Psoas muscle (tissue), 8 donors: Measurements from ENCODE around the gene PCSK2. TPM values are rescaled to one million over a fixed set of nuclear protein-coding genes. Genes with fewer than 3 reads are reported as not detected.

Experiments
- ATAC-seq, 4 donors: fragments of 200-7000 bp; cut with Tn5 transposase; one replicate each; pipeline ENCODE4 v1.9.1; 2020; ENCODE audit warnings: moderate library complexity in 3 of 4, mild to moderate bottlenecking in 2 of 4
- DNase-seq, 2 donors: peaks; one replicate each; pipeline ENCODE4 v3.0.0-alpha.2; 2020
- H3K27ac ChIP-seq: fragments of 200-600 bp; one replicate; pipeline ENCODE4 v1.8.0; 2022
- H3K27me3 ChIP-seq, 3 donors: fragments of 200-600 bp in 1 of 3; one replicate each; pipeline versions ENCODE4 v1.6.1 to v1.8.0; 2013 to 2022; ENCODE audit warnings: low read length in 2 of 3, mild to moderate bottlenecking in 2 of 3, moderate library complexity in 1 of 3; ENCODE audit not compliant: insufficient read depth in 3 of 3
- H3K36me3 ChIP-seq, 2 donors: fragments of 200-600 bp in 1 of 2; one replicate each; pipeline versions ENCODE4 v1.6.1 to v1.8.0; 2013 to 2022; ENCODE audit warnings: low read depth in 1 of 2, mild to moderate bottlenecking in 1 of 2, moderate library complexity in 1 of 2; ENCODE audit not compliant: insufficient read depth in 1 of 2
- H3K4me1 ChIP-seq: fragments of 200-600 bp; one replicate; pipeline ENCODE4 v1.8.0; 2022
- H3K4me3 ChIP-seq: fragments of 200-600 bp; one replicate; pipeline ENCODE4 v1.8.0; 2022; ENCODE audit warnings: mild to moderate bottlenecking
- H3K9me3 ChIP-seq: fragments of 200-600 bp; one replicate; pipeline ENCODE4 v1.8.0; 2022
- WGBS, 3 donors: extraction: QIAGEN DNeasy Blood & Tissue Kit; methylation state at CpG; one replicate each; pipeline versions ENCODE4 v1.1.6 to v1.1.7; 2013; 5-methylcytosine and 5-hydroxymethylcytosine counted together
- intact Hi-C, 2 donors: fragments of 100-400 bp; cut with DNase I; formaldehyde crosslinking; loops; one replicate each; pipeline versions ENCODE4 v1.11.0 to v1.14.2; 2022
- polyA plus RNA-seq, 3 donors: library from polyadenylated mRNA; stranded (reverse); fragments of 200-250 nt; gene quantifications; one replicate each; pipeline ENCODE4 v1.2.3, GENCODE V29; 2013
- total RNA-seq, 4 donors: library from RNA; stranded (reverse); fragmentation: NEBNext Ultra II Directional in 2 of 4; extraction: Animal tissue kit (Norgen Biotek cat#: 25700) in 2 of 4; gene quantifications; one replicate each; pipeline versions ENCODE4 v1.2.1 to v1.2.4, GENCODE V29; 2021 to 2023
- TF ChIP-seq, protein P1 (sequence below): fragments of 200-600 bp; IDR thresholded peaks from one replicate; pipeline ENCODE4 v1.8.0; 2022; ENCODE audit warnings: antibody characterized with exemption
- donor health status: healthy with polysubstance abuse.
- donor health status: DM: no; HTN: no; CAD: no; lungs with moderate emphysema.
- donor health status: Bipolar disorder and iron deficiency.
- donor health status: healthy.
- donor health status: DM: yes; HTN: yes; CAD: no.
- donor health status: DM: no; HTN: no; CAD: no.
- donor health status: DM: no; HTN: no; CAD: no.
- donor health status: DM: yes; HTN: yes; CAD: no.

The PCSK2 gene
- total and polyA plus RNA-seq, 7 donors: 0.01 to 0.26 (median 0.04) TPM; not detected in 3

DNA sequence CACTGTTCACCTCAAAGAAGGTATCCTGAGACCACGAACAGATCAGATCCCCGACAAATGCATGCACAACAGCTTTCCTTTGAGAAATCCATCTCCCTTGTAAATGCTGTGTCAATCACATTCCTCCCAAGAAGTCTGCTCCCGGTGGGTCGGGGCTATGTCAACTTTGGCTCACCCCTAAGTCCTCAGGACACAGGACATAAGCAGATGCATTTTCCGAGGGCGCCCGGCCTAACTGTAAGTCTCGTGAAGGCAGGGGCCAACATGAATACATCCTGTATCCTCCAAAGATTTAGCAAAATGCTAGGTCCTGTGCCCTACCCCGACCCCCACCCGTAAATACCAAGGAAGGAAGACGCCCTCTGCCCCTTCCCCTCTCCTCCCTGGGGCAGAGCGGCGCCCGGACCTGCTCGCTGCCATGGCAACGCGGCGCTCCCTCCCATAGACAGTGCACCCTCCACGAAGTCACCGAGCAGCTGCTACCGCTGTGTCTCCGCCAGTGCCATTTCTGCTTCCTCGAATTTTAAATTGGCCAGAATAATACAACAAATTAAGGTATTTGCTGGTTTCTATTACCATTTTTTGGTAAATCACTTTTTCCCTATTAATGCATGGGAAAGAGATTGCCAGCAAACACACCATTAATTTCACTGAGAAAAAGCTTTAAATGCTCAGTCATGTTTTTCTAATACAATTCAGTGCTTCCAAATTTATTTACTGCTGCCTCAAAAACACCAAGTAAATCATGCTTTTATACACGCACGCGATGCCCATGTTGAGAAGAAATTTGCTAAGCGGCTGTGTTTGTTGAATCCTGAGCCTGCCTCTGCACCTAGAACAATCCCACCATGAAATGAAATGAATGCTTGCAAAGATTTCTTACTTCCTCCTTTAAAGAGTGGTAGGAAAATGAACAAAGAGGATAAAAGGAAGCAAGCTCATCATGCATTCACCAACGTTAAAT lies 100.6 kb downstream of the PCSK2 start:
- intact Hi-C loops: no loop called here
- no peak for DNase-seq
- no peaks in the 10 kb centered on the region for H3K9me3 ChIP-seq
- WGBS, 3 donors: 13 to 19% (median 17%) methylated on average over 28 of the region's 28 CpGs
- no peaks in the 10 kb centered on the region for H3K4me1 ChIP-seq
- no peak overlapping the region for H3K4me3 ChIP-seq
- TF ChIP-seq, protein P1, sequence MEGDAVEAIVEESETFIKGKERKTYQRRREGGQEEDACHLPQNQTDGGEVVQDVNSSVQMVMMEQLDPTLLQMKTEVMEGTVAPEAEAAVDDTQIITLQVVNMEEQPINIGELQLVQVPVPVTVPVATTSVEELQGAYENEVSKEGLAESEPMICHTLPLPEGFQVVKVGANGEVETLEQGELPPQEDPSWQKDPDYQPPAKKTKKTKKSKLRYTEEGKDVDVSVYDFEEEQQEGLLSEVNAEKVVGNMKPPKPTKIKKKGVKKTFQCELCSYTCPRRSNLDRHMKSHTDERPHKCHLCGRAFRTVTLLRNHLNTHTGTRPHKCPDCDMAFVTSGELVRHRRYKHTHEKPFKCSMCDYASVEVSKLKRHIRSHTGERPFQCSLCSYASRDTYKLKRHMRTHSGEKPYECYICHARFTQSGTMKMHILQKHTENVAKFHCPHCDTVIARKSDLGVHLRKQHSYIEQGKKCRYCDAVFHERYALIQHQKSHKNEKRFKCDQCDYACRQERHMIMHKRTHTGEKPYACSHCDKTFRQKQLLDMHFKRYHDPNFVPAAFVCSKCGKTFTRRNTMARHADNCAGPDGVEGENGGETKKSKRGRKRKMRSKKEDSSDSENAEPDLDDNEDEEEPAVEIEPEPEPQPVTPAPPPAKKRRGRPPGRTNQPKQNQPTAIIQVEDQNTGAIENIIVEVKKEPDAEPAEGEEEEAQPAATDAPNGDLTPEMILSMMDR: no peak
- no peak overlapping the region for H3K27ac ChIP-seq
- H3K27me3 ChIP-seq: peaks cover 0 to 3% (median 1%) of the 10 kb centered on the region in 3 donors
- no peak for ATAC-seq
- H3K36me3 ChIP-seq: no peaks in the 10 kb centered on the region

DNA sequence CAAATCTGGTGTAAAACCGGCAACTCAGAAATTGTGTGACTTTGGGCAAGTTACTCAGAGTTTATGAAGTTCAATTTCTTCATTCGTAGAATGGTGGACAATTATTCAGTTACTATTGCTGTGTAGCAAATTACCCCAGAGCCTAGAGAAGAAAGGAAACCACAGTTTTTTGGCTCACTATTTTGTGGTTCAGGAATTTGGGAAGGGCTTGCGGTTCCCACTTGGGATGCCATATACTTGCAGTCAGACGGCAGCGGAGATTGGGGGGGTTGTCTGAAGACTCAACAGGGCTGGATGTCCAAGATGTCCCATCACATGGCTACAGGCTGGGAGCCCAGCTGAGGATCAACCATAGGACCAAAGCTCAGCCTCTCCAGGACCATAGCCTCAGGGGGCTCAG lies 108.1 kb downstream of the PCSK2 start:
- Histone ChIP-seq H3K27me3 (no peaks in the 10 kb centered on the region), H3K36me3 (no peaks in the 10 kb centered on the region), H3K4me1 (no peaks in the 10 kb centered on the region), H3K27ac (no peak overlapping the region), H3K4me3 (no peak overlapping the region), H3K9me3 (no peaks in the 10 kb centered on the region)
- DNase-seq (no peak), ATAC-seq (no peak)
- WGBS, 3 donors: 67 to 78% (median 68%) methylated on average over 5 of the region's 5 CpGs
- TF ChIP-seq, protein P1: no peak
- intact Hi-C loops: loop anchor here in 1 of 2 donors (10.0 kb wide), 1 partner anchor 60 kb away; no protein-coding TSS in a partner anchor

DNA sequence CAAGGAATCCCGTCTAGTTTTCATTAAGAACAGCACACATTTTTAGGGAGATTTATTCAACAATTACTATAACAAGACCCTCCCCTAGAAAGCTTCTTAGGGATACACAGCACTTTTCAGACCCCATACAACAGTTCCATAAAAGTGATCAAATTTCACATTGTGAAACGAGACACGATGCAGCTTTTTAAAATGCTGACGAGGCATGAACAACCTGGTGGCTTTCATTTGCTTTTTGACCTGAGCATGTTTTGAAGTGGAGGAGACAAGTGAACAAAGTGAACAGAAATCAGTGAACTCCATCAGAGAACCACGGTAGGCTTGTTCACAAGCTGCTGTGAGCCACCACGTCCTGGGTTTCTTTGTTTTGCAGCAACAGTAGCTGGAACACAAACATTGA lies 112.2 kb downstream of the PCSK2 start:
- TF ChIP-seq, protein P1: no peak
- Histone ChIP-seq H3K27ac (no peak overlapping the region), H3K27me3 (no peaks in the 10 kb centered on the region), H3K9me3 (peaks cover 5% of the 10 kb centered on the region), H3K4me3 (no peak overlapping the region), H3K36me3 (no peaks in the 10 kb centered on the region), H3K4me1 (no peaks in the 10 kb centered on the region)
- DNase-seq: no peak
- 28 to 34% (median 33%) methylated on average over 6 of the region's 6 CpGs for WGBS, 3 donors
- intact Hi-C loops: loop anchor here in 1 of 2 donors (10.0 kb wide), 1 partner anchor 64 kb away; no protein-coding TSS in a partner anchor
- ATAC-seq: no peak

DNA sequence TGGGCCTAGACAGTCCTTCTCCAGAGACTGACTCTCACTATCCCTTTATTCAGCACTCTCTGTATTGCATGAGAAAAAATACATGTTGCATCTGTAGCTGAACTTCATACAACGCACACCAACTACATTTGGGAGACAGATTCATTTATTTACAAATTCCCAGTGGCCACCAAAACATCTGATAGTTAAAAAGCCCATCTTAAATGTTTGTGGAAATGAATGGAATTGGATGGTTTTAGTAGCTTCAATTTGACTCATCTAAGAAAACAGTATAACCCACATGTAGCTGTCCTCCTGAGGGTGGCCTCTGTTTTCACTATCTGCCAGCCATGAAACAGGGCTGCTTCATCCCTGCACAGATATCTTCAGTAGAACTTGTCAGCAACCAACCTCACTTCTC lies 116.3 kb downstream of the PCSK2 start:
- H3K27me3 ChIP-seq: no peaks in the 10 kb centered on the region
- no peak overlapping the region for H3K4me3 ChIP-seq
- intact Hi-C loops: no loop called here
- DNase-seq (no peak), ATAC-seq (no peak)
- H3K36me3 ChIP-seq: no peaks in the 10 kb centered on the region
- TF ChIP-seq, protein P1: no peak
- H3K9me3 ChIP-seq: peaks cover 5% of the 10 kb centered on the region
- H3K27ac ChIP-seq: no peak overlapping the region
- WGBS, 3 donors: 76 to 95% (median 84%) methylated on average over 1 of the region's 1 CpG
- H3K4me1 ChIP-seq: no peaks in the 10 kb centered on the region
